Activated T-cell treated with anti-CD3 and anti-CD28 coated beads, Interleukin-2, amount 50 U/mL, for 1 hour (primary cell): ENCODE data around the gene PET100.

ENCODE experiments used
- DNase-seq: peaks from one replicate; pipeline ENCODE4 v3.0.0-alpha.2; 2020

PET100 gene

GRCh38 chr19:7654401-7654800 is 24.8 kb downstream of the PET100 start:
- no peak for DNase-seq

- no peak for DNase-seq
Observed at GRCh38 chr19:7655581-7655980, 26.0 kb downstream of the PET100 start.

DNA sequence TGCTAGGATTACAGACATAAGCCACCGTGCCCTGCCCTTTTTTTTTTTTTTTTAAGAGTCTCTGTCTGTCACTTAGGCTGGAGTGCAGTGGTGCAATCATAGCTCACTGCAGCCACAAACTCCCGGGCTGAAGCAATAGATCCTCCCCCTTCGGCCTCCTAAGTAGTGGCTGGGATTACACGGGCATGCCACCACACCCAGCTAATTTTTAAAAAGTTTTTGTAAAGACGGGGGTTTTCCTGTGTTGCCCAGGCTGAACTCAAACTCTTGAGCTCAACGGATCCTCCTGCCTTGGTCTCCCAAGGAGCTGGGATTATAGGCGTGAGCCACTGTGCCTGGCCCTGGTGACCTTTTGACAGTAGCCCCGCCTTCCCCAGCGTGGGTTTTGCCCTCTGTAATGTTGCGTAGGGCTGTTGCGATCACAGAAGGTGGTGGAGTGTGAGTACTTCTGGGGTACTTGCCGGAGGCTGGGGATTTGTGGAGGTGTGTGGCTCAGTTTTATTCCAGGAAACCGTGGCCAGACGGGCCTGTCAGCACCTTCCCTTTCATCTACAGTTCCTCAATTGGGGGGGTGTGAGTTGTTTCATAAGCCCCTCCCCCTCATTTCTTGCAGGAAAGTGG is 27.6 kb downstream of the PET100 start:
- no peak for DNase-seq

DNA sequence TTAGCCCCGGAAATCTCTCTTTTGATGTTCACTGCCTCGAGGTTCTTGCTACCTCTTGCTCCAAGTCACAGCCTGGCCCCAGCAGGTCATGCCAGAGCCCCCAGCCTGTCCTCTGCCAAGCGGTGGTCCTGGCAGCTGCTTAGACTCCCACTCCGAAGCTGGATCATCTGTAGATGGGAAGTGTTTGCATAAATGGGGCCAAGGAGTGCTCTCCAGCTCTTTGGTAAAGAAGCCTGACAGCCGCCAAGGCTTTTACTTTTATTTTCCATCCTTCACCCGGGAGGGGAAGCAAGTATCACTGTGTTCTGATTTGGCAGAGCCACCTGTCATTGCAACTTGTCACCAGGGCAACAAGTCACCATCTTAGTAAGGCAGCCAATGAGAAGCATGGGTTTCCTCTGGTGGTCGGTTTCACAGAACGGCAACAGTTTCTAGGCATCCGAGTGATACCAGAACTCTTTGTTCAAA is 28.7 kb downstream of the PET100 start:
- peak; percentile 35 for DNase-seq

- no peak for DNase-seq
Observed at GRCh38 chr19:7661744-7662538, 32.3 kb downstream of the PET100 start.

GRCh38 chr19:7662657-7663056 is 33.1 kb downstream of the PET100 start:
- no peak for DNase-seq

DNA sequence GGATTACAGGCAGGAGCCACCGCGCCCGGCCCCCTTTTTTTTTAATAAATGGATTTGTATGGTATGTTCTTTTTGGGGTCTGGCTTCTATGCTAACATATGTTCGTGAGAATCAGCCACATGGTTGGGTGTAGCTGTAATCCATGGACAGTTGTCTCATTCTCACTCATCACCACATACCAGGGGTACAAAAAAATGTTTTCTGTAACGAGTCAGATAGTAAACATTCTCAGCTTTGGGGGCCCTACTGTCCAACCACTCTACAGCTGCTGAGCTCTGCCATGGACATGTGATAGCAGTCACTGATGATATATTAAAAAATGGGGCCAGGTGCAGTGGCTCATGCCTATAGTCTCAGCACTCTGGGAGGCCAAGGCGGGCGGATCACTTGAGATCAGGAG is 34.1 kb downstream of the PET100 start:
- no peak for DNase-seq

DNA sequence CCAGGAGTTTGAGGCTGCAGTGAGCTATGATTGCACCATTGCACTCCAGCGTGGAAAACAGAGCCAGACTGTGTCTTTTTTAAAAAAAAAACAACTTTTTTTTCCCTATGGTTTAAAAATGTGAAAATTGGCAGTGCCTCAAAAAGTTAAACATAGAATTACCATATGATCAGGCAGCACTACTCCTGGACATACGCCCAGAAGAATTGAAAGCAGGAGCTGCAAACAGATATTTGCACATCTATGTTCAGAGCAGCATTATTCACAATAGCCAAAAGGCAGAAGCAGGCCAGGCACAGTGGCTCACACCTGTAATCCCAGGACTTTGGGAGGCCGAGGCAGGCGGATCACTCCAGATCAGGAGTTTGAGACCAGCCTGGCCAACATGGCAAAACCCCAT is 35.5 kb downstream of the PET100 start:
- DNase-seq: no peak

DNA sequence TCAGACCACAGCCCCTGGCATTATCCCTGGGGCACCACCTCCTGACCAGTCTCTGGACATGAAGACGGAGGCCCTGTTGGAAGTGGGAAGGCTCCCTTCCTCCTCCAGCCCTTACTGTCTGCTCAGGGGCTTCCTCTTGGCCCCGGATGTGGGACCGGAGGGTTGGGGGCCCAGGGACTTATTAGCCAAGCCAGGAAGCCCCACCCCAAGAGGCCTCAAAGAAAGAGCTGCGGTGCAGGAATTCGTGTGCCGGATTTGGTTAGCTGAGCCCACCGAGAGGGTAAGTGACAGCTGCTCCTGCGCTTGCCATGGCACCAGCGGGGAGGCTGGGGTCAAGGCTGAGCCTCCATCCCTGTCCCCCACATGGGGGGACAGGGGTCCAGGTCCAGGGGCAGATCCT is 39.2 kb downstream of the PET100 start, which contains the start of gene RETN:
Gene RETN (plus strand): TSS at position 208 of the 400 bp plus-strand sequence. CDS start 278 bp downstream, outside the sequence.
- no peak for DNase-seq

- no peak for DNase-seq
Observed at GRCh38 chr19:7669641-7670040, 40.0 kb downstream of the PET100 start.

GRCh38 chr19:7670150-7670783 is 40.7 kb downstream of the PET100 start:
- no peak for DNase-seq

DNA sequence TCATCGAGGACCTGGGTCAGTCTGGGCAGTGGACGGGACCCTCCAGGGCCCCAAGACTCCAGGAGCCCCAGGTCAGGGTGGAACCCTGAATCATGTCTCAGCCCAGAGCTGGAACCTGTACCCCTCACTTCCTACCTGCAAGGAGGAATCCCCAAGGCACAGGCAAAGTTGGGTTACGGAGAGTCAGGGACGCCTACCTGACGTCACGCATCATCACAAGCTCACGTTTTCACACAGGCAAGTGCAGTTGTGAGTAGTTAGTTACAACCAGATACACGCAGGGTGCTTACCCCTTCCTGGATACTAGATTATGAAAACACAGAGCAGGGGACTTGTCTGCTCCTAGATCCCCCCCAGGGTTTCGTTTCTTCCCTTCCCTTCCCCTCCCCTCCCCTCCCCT is 41.2 kb downstream of the PET100 start:
- DNase-seq: no peak

- DNase-seq: no peak
Observed at GRCh38 chr19:7672522-7672921, 42.9 kb downstream of the PET100 start.

DNA sequence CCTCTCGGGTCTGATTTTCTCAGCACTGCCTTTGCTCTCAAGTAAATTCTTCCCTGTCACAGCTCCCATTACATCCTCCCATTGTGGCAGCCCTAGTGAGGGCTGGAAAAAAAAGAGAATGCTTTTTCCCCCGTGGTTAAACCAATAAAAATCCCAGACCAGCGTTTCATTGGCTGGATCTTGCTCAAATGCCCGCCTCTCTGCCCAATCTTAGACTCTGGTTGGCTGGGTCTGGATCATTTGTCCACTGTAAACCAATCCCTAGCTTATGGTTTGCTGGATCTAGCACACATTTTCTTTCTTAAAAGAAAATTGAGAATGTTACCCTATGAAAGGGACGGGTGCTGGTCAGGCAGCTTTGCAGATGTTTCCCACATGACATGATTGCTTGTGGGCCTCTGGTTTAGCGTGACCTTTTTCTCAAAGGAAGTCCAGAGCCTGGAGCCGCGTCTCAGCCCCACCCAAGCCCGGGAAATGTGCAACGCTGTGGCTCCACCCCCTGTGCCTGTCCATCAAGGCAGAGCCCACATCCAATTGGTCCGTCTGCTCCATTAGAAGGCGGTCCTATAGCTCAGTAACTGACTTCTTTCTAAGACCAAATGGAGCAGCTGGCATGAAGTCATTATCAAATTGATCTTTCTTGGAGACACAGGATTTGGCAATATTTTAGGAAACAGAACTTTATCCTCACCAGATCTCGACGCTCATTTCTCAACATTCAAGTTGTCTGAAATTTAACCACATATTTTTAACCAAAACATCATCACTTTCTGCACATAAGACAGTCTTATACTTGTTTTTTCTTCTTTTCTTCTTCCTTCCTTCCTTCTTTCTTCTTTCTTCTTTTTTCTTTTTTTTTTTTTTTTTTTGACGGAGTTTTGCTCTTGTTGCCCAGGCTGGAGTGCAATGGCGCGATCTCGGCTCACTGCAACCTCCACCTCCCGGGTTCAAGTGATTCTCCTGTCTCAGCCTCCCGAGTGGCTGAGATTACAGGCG is 44.7 kb downstream of the PET100 start:
- no peak for DNase-seq

- no peak for DNase-seq
Observed at GRCh38 chr19:7676376-7676775, 46.8 kb downstream of the PET100 start.

DNA sequence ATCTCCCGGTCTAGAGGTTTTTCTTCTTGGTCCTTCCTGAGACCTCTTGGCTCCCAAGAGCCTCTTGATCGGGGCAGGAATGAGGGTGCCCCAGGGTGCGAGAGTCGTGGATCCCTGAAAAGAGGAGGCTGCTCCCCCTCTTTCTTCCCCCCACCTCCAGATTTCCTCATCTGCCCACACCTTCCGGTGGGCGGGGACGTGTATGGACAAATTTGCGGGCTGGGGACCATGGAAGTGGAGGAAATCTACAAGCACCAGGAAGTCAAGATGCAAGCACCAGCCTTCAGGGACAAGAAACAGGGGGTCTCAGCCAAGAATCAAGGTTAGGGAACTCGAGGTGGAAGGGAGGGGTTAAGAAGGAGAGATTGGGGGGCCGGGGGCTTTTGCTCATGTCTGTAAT is 47.3 kb downstream of the PET100 start, which contains the start of gene MCEMP1:
Gene MCEMP1 (plus strand): TSS at position 237 of the 400 bp plus-strand sequence. CDS start 31 bp downstream, at position 268.
- no peak for DNase-seq

GRCh38 chr19:7677669-7678311 is 48.2 kb downstream of the PET100 start:
- no peak for DNase-seq

DNA sequence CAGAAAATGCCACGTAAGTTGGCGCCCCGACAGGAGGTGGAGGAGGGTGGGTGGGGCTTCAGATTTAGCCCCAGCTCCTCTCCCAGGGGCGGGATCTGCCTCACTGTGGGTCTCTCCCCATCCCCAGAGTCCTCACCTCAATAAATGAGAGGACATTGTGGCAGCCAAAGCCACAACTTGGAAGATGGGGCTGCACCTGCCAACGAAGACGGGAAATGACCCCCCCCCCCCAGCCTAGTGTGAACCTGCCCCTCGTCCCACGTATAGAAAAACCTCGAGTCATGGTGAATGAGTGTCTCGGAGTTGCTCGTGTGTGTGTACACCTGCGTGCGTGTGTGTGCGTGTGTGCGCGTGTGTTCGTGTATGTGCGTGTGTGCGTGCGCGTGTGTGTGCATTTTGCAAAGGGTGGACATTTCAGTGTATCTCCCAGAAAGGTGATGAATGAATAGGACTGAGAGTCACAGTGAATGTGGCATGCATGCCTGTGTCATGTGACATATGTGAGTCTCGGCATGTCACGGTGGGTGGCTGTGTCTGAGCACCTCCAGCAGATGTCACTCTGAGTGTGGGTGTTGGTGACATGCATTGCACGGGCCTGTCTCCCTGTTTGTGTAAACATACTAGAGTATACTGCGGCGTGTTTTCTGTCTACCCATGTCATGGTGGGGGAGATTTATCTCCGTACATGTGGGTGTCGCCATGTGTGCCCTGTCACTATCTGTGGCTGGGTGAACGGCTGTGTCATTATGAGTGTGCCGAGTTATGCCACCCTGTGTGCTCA is 49.6 kb downstream of the PET100 start:
- peak; percentile 67 for DNase-seq

DNA sequence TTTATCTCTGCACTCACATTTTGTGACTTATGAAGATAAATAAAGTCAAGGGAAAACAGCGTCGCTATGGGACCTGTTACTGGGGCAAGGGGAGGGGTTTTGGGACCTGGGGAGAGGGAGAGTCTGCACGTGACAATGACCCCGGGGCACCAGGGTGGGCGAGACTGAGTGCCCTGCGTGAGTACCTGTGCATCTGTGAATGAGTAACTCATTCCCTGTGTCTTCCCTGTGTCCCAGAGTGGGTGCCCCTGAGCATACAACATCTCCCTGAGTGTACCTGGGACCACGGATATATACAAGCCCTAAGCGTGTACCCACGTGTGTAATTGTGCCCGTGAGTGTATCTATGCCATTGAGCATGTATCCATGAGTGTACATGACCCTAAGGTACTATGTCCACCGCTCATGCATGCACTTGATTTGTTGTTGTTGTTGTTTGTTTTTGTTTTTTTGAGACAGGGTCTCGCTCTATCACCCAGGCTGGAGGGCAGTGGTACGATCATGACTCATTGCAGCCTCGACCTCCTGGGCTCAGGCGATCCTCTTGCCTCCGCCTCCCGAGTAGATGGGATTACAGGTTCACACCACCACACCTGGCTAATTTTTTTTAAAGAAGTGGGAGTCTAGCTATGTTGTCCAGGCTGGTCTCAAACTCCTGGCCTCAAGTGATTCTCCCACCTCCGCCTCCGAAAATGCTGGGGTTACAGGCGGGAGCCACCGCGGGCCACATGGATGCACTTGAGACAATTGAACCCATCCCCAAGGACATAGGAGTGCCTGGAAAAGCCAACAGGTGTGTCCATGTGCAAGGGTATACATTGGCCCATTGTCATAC is 50.4 kb downstream of the PET100 start:
- no peak for DNase-seq
